ENCODE data around the gene POGLUT3.

Gene POGLUT3

GRCh38 chr11:108500169-108500568, 2.0 kb upstream of the POGLUT3 start:
- no peak for DNase-seq

GRCh38 chr11:108498816-108499408, 728 bp upstream of the POGLUT3 start:
- no peak for DNase-seq

GRCh38 chr11:108497317-108498045, 703 bp downstream of the POGLUT3 start:
- DNase-seq, result peak; percentile 44

- DNase-seq, result no peak
Observed at GRCh38 chr11:108496643-108497256, 1.4 kb downstream of the POGLUT3 start.

- DNase-seq, result no peak
Observed at GRCh38 chr11:108495326-108495725, 2.9 kb downstream of the POGLUT3 start.

DNA sequence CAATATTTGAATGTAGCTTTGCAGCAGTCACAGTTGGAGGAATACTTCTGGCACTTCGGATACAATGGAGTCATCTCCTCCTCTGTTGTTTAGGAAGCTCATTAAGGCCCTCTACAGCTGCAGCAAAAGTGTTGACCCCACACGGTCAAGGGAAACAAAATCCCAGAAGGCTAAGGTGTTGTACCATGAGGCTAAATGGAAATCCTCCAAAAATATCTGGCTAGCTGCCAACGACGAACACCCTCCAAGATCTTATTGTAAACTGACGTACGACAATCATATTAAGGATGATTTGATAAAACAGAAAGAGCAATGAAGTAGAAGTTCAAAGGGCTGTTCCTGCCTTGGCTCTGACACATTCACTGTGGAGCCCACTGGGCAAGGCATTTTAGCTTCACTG, 4.0 kb downstream of the POGLUT3 start:
- DNase-seq, result no peak

- no peak for DNase-seq
Observed at GRCh38 chr11:108491936-108492335, 6.2 kb downstream of the POGLUT3 start.

- DNase-seq, result no peak
Observed at GRCh38 chr11:108486828-108487227, 11.4 kb downstream of the POGLUT3 start.

DNA sequence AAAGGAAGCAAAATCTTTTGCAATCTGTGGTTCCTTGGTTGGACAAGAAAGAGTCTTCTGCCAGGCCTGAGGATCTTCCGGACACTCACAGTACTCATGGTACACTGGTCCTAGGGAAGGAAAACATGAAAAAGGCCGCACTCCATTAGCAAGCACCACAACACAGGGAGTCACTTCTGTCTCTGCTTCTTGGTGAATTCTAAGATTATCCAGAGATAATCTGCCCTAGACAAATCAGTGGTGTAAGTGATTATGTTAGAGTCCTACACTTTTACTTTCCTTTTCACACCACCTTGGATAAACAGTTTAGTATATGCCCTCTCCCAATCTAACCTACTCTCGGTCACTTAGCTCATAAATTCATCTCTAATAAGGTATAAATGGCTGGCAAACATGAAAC, 11.9 kb downstream of the POGLUT3 start:
- no peak for DNase-seq

DNA sequence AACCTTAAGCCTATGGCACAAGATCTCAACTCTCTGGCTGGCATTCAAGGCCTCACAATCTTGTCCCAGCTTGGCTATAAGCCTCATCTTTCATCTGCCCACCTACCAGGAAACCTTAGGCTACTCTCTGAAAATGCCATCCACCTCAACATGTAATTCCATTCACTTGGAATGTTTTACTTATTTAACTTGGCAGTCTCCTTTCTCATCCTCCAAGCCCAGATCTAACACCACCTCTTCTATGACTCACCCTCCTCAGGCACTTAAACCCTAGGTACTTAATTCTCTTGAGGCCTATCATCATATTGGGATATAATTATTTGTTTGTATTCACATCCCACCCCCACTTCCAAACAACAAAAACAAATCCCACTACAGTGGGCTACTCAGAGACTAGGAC, 15.0 kb downstream of the POGLUT3 start:
- DNase-seq, result no peak

DNA sequence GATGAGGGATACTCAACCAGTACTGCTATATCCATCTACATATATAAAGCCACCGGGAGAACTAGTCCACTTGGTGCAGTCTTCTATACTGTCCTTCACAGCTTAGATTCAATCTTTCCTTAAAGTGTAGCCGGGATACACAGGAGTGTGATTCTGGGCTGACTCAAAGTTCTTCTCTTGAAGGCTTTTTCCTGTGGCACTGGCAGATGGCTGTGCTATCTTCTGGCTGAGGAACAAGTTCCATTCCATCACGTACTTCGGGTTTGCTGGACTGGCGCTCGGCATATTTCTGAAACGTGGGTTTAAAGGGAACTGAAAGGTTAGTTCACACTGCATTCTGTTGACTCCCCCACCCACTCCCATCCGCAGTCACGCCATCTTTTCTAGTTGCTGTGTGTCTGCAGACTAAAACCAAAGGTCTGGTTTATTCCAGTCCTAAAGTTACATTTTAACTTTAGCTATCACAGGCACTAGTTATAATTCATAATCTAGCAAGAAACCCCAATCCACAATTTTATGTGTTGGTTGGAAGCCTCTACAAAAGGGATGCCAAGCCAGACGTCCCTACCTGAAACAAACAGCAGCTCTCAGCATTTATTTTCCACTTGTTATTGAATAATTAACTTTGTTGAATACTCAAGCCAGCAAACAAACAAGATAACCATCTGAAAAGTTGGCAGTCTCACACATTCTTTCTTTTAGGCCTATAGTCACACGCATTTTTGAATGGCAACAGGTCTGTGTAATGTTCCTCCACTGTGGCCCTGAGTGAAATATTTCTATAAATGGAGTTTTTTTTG, 23.3 kb downstream of the POGLUT3 start:
- no peak for DNase-seq

DNA sequence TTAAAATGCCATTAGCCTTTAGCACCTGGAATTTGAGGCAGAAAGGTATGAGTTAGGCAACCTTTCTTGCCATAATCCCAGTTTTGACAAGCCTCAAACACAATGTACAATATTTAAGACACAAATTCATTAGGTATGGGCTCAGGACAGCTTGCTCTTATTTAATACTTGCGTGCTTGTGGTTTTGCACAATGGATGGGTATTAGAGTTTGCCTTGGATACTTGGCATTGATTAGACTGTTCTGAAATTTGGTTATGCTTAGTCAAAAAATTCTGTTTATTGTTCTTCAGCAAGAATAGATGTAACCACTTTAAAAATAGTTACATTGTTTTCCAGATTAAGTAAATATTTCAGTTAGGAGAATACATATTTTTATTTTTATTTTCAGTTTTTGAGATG, 25.5 kb downstream of the POGLUT3 start:
- DNase-seq, result no peak

DNA sequence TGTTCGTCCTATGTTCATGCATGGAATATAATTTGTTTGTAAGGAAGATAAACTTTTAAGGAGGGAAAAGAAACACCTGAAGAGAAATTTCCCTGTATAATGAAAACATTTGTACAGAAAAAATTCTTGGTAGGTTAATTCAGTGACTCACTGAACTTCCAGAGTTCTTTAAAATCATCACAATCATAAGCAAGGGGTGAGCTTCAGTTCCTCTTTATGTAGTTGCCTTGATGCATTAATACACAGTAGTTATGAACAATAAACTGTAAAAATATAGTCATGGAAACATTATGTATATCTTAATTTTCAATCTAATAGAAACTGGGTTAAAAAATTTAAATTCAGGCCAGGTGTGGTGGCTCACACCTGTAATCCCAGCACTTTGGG, 29.7 kb downstream of the POGLUT3 start:
- DNase-seq, result no peak

GRCh38 chr11:108467091-108467823, 30.9 kb downstream of the POGLUT3 start, which contains the start of gene C11orf65:
Gene C11orf65, minus strand, starts transcription at chr11:108467529. Its CDS starts 5,970 bp downstream, at chr11:108461559.
- DNase-seq, result peak; percentile 99

DNA sequence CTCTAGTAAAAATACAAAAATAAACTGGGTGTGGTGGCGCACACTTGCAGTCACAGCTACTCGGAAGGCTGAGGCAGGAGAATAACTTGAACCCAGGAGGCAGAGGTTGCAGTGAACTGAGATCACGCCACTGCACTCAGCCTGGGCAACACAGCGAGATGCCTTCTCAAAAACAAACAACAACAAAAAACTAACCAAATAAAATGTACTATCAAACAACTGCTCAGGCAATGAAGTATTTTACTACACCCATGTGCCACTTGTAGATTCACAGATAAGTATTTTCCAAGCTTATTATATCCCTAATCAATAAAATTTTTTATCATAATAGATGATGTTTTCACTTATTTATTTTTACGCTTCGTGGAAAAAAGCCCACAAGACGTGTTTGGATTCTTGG, 31.8 kb downstream of the POGLUT3 start:
- DNase-seq, result no peak

GRCh38 chr11:108453207-108453835, 44.9 kb downstream of the POGLUT3 start:
- no peak for DNase-seq

All from midbrain (tissue), 1 donor.